ENCODE data around the gene MLPH. TPM values are rescaled to one million over a fixed set of nuclear protein-coding genes. Genes with fewer than 3 reads are reported as not detected.
A peak's percentile ranks its signal among the peaks of the same experiment; 100 is the strongest.

The MLPH gene
- total RNA-seq (not detected), total RNA-seq (0 reads per million in 2 donors)

DNA sequence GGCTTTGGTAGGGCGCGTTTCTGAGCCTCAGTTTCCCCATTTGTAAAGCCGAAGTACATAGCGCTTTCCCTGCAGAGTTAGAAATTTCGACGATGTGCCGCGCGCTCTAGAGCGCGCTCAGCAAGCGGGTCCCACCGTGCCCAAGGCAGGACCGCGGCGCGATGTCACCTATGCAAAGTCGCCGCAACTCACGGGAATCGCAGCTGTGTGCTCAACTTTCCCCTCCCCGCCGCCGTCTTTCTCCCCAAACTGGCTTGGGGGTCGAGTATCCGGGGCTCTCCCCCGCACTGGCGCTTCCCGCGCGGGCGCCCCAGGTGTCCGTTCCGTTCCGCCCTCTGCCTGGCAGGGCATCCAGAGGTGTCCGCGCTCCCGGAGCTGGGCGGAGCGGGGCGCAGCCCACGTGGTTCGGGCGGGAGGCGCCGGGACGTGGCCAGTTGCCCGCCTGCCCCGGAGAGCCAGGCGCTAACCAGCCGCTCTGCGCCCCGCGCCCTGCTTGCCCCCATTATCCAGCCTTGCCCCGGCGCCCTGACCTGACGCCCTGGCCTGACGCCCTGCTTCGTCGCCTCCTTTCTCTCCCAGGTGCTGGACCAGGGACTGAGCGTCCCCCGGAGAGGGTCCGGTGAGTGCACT, at the start of gene MLPH:
Gene MLPH, plus strand, starts transcription at position 433 of the 630 bp plus-strand sequence. CDS start 6,176 bp downstream, outside the sequence.
- ATAC-seq: no peak
- no peak for DNase-seq
- Mint-ChIP-seq H3K4me1 (no peaks in the 10 kb centered on the region), H3K4me3 (no peak within 1 kb of the TSS), H3K27ac (no peak within 1 kb of the TSS), H3K27me3 (peaks cover 58% of the 10 kb centered on the region), H3K36me3 (ENCODE audit: low read depth) (no peaks in the 10 kb centered on the region)
- no peaks in the 10 kb centered on the region for H3K9me3 ChIP-seq (ENCODE audit: control insufficient read depth, low read length, poor library complexity, severe bottlenecking)

DNA sequence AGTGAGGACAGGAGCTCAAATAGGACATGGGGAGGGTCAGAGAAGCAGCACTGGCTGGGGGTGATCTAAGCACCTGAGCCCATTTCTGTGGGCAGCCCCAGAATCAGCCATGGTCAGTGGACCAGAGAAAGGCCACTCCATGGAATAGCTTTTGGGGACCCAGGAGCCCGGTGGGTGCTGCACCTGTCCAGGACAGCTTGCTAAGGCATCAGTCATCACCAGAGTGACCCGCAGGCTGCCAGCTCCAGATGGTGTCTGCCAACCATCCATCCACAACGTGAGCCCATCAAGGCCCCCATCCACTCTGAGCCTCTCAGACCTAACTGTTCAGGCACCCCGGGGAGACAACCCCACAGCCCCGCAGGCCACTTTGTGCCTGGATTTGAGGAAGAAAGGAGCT, 49.5 kb upstream of the MLPH start:
- H3K27me3 Mint-ChIP-seq: no peaks in the 10 kb centered on the region
- H3K9me3 ChIP-seq (ENCODE audit: control insufficient read depth, low read length, poor library complexity, severe bottlenecking): no peaks in the 10 kb centered on the region
- H3K4me1 Mint-ChIP-seq: peaks cover 71% of the 10 kb centered on the region
- H3K4me3 Mint-ChIP-seq: no peak overlapping the region
- DNase-seq (no peak), ATAC-seq (no peak)
- no peaks in the 10 kb centered on the region for H3K36me3 Mint-ChIP-seq (ENCODE audit: low read depth)
- H3K27ac Mint-ChIP-seq: peak overlapping the region; percentile 92

- DNase-seq: no peak
- no peaks in the 10 kb centered on the region for H3K27me3 Mint-ChIP-seq
- peak overlapping the region; percentile 92 for H3K27ac Mint-ChIP-seq
- no peak for ATAC-seq
- no peaks in the 10 kb centered on the region for H3K36me3 Mint-ChIP-seq (ENCODE audit: low read depth)
- H3K9me3 ChIP-seq (ENCODE audit: control insufficient read depth, low read length, poor library complexity, severe bottlenecking): no peaks in the 10 kb centered on the region
- peak overlapping the region; percentile 59 for H3K4me3 Mint-ChIP-seq
- H3K4me1 Mint-ChIP-seq: peaks cover 69% of the 10 kb centered on the region
These were observed 48.7 kb upstream of the MLPH start for GRCh38 chr2:237438080-237438940.

- H3K9me3 ChIP-seq (ENCODE audit: control insufficient read depth, low read length, poor library complexity, severe bottlenecking): no peaks in the 10 kb centered on the region
- Mint-ChIP-seq H3K4me3 (peak overlapping the region; percentile 85), H3K27ac (peak overlapping the region; percentile 89), H3K36me3 (ENCODE audit: low read depth) (no peaks in the 10 kb centered on the region), H3K4me1 (peaks cover 49% of the 10 kb centered on the region), H3K27me3 (no peaks in the 10 kb centered on the region)
- ATAC-seq (no peak), DNase-seq (no peak)
These were observed 46.2 kb upstream of the MLPH start for GRCh38 chr2:237440819-237441281.

DNA sequence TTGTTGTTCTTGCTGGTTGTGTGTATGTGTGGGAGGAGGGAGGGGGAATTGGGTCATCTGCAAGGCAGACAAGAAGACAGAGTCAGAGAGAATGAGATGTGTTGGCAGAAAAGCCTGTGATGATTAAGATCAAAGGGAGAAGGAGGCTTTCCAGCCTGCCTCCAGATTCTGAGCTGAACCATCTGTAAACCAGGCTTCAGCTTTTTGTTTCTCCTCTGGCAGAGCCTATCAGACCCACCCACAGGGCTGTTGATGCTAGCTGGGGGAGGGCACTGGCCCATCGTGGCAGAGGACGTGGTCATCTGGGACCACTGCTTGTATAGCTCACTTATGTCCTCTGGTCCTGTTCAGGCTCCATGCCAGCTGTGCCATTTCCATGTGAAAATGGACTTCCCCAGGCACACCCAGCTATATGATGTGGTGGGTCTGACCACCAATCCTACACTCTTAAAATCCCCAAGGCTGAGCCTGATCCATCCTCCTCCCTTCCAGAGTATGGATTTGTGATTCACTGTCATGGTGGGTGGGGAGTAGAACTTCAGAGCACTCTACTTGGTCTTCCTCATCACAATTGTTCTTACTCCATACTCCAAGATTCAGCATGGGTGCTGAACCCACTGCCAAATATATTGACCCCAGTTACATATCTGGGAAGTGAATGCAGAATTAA, 45.3 kb upstream of the MLPH start:
- Mint-ChIP-seq H3K27me3 (no peaks in the 10 kb centered on the region), H3K4me1 (peaks cover 45% of the 10 kb centered on the region), H3K27ac (peak overlapping the region; percentile 89), H3K4me3 (peak overlapping the region; percentile 85), H3K36me3 (ENCODE audit: low read depth) (no peaks in the 10 kb centered on the region)
- peak; percentile 94 for ATAC-seq
- no peak for DNase-seq
- no peaks in the 10 kb centered on the region for H3K9me3 ChIP-seq (ENCODE audit: control insufficient read depth, low read length, poor library complexity, severe bottlenecking)

GRCh38 chr2:237444071-237444470, 43.0 kb upstream of the MLPH start:
- no peaks in the 10 kb centered on the region for H3K27me3 Mint-ChIP-seq
- ATAC-seq (no peak), DNase-seq (no peak)
- H3K4me3 Mint-ChIP-seq: no peak overlapping the region
- peaks cover 36% of the 10 kb centered on the region for H3K4me1 Mint-ChIP-seq
- no peaks in the 10 kb centered on the region for H3K9me3 ChIP-seq (ENCODE audit: control insufficient read depth, low read length, poor library complexity, severe bottlenecking)
- peak overlapping the region; percentile 53 for H3K27ac Mint-ChIP-seq
- H3K36me3 Mint-ChIP-seq (ENCODE audit: low read depth): no peaks in the 10 kb centered on the region

DNA sequence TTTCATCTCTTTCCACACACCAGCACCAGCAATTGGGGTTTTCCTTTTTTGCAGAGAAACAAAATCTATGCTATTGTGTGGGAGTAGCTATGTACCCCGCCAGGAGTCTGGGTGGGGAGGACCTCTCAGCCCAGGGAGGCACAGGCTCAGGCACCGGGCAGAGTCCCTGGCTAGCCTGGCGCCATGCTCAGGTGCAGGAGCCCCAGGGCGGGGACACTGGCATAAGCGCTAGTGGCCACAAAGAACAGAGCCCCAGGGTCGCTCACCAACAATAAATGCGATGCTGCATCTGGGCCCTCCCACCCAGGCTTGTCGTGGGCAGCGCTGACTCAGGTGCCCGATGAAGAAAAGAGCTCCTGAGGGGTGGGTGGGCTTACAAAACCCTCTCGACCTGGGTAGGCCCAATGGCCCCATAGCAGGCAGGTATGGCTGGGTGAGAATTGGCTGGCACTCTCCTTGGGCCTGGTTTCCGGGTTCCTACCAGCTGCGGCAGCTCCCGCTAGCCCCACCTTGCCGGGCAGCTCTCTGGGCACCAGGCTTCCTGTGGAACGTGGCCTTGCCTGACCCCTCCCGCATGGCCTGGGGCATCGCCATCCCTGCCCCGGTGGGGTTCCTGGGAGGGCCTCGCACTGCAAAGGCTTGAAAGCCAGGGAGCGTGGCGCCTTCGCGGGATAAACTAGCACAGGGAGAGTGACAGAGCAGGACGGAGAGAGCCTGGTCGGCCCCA, 41.3 kb upstream of the MLPH start:
- DNase-seq (no peak), ATAC-seq (no peak)
- no peak overlapping the region for H3K27ac Mint-ChIP-seq
- H3K9me3 ChIP-seq (ENCODE audit: control insufficient read depth, low read length, poor library complexity, severe bottlenecking): no peaks in the 10 kb centered on the region
- H3K4me3 Mint-ChIP-seq: no peak overlapping the region
- H3K36me3 Mint-ChIP-seq (ENCODE audit: low read depth): no peaks in the 10 kb centered on the region
- H3K27me3 Mint-ChIP-seq: no peaks in the 10 kb centered on the region
- peaks cover 32% of the 10 kb centered on the region for H3K4me1 Mint-ChIP-seq

DNA sequence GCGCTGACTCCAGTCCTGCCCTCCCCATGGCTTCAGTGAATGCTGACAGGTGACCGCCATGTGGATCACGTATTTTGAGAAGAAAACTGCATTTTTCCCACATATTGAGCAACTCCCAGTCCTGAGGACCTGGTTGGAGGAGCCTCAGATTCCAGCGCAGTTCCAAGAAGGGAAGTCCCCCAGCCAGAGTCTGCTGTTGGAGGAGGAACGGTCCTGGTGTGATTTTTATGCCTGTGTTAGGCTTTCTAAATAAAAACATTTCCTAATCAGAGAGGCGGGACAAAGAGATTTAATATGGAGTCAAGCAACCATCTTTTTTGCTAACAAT, 40.7 kb upstream of the MLPH start:
- H3K9me3 ChIP-seq (ENCODE audit: control insufficient read depth, low read length, poor library complexity, severe bottlenecking): no peaks in the 10 kb centered on the region
- H3K27me3 Mint-ChIP-seq: no peaks in the 10 kb centered on the region
- no peak for DNase-seq
- H3K4me3 Mint-ChIP-seq: no peak overlapping the region
- no peak for ATAC-seq
- H3K4me1 Mint-ChIP-seq: peaks cover 27% of the 10 kb centered on the region
- H3K36me3 Mint-ChIP-seq (ENCODE audit: low read depth): no peaks in the 10 kb centered on the region
- H3K27ac Mint-ChIP-seq: no peak overlapping the region

DNA sequence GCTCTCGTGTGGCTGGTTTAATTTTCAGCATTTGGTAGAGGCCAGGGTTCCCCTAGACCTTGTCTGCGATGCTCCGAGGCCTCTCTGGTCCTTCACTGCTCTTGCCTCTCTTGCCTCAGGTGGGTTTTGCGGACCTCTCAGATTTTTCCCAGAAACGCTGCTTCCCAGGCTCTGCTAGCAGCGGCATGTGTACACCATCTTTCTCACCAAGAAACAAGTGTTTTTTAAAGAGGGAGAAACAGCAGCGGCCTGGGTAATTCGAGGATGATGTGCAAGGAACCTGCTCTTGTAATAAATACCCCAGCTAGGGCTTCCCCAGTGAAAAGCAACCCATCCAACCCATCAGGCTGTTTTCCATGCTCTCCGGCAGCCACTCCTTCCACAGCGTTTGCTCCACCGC, 39.6 kb upstream of the MLPH start:
- no peaks in the 10 kb centered on the region for H3K36me3 Mint-ChIP-seq (ENCODE audit: low read depth)
- peak overlapping the region; percentile 41 for H3K4me3 Mint-ChIP-seq
- no peak overlapping the region for H3K27ac Mint-ChIP-seq
- DNase-seq (no peak), ATAC-seq (no peak)
- no peaks in the 10 kb centered on the region for H3K27me3 Mint-ChIP-seq
- no peaks in the 10 kb centered on the region for H3K9me3 ChIP-seq (ENCODE audit: control insufficient read depth, low read length, poor library complexity, severe bottlenecking)
- peaks cover 15% of the 10 kb centered on the region for H3K4me1 Mint-ChIP-seq

GRCh38 chr2:237448171-237448570, 38.9 kb upstream of the MLPH start:
- no peaks in the 10 kb centered on the region for H3K27me3 Mint-ChIP-seq
- H3K4me3 Mint-ChIP-seq: no peak overlapping the region
- no peaks in the 10 kb centered on the region for H3K36me3 Mint-ChIP-seq (ENCODE audit: low read depth)
- no peak overlapping the region for H3K27ac Mint-ChIP-seq
- ATAC-seq: no peak
- H3K9me3 ChIP-seq (ENCODE audit: control insufficient read depth, low read length, poor library complexity, severe bottlenecking): no peaks in the 10 kb centered on the region
- DNase-seq: no peak
- H3K4me1 Mint-ChIP-seq: peaks cover 9% of the 10 kb centered on the region

- ATAC-seq: no peak
- no peaks in the 10 kb centered on the region for H3K36me3 Mint-ChIP-seq (ENCODE audit: low read depth)
These were observed 38.4 kb upstream of the MLPH start for GRCh38 chr2:237448626-237449025.

GRCh38 chr2:237449193-237449881, 37.7 kb upstream of the MLPH start:
- Mint-ChIP-seq H3K27ac (no peak overlapping the region), H3K36me3 (ENCODE audit: low read depth) (no peaks in the 10 kb centered on the region), H3K4me1 (peaks cover 8% of the 10 kb centered on the region), H3K4me3 (no peak overlapping the region), H3K27me3 (no peaks in the 10 kb centered on the region)
- ATAC-seq (no peak), DNase-seq (no peak)
- no peaks in the 10 kb centered on the region for H3K9me3 ChIP-seq (ENCODE audit: control insufficient read depth, low read length, poor library complexity, severe bottlenecking)

More at GRCh38 chr2:237448626-237449025, 38.4 kb upstream of the MLPH start:
- Mint-ChIP-seq H3K27ac (no peak overlapping the region), H3K27me3 (no peaks in the 10 kb centered on the region), H3K4me3 (no peak overlapping the region), H3K4me1 (peaks cover 11% of the 10 kb centered on the region)
- no peaks in the 10 kb centered on the region for H3K9me3 ChIP-seq (ENCODE audit: control insufficient read depth, low read length, poor library complexity, severe bottlenecking)
- DNase-seq: no peak
